Measurements from ENCODE around the gene CHCHD6.

The CHCHD6 gene

DNA sequence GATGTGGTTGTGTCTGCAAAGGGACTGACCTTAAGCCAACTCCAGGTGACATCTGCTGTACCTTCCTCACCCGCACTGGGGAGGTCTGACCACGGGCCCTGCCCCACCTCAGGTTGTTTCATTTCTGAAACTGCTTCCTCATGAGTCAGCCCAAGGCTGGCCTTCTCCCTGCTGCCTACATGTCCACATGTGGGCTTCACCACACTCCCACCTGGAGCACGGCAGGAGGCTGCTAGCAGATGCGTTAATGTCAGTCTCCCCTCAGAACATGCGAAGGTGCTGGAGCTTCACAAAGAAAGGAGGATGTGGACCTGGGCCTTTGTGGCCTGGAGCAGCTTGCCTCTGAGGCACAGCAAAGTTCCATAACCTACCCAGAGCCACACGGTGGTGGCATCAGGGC, 209.5 kb downstream of the CHCHD6 start:
- DNase-seq (ENCODE audit: extremely low spot score) = no peak
- CTCF ChIA-PET = interaction anchor here (0.6 kb wide), 1 partner anchor 14 kb away, joined by 3 read pairs; no protein-coding TSS in a partner anchor

DNA sequence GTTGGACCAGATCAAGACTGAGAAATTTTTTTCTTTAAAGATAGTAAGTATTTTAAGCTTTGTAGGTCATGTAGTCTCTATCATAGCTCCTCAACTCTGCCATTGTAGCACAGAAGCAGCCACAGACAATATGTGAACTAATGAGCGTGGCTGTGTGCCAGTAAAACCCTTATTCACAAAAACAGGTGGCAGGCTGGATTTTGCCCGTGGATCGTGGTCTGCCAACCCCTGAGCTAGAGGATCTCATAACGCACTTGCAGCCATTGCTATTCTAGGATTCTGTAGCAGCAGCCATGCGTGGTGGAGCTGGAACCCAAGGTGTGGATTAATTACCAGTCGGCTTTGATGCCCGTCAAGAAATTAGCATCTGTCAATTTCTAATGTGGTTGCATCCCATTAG, 210.2 kb downstream of the CHCHD6 start:
- CTCF ChIA-PET = no interaction called here
- DNase-seq (ENCODE audit: extremely low spot score) = no peak
- POLR2A ChIA-PET = no interaction called here

More for the DNA sequence above, 209.5 kb downstream of the CHCHD6 start:
- POLR2A ChIA-PET = no interaction called here
- TF ChIP-seq ELF4 (IDR thresholded peaks at IDR 0.05) = no peak
- TF ChIP-seq SUZ12 (IDR thresholded peaks at IDR 0.05) = no peak
- TF ChIP-seq ARNT (IDR thresholded peaks at IDR 0.05) = no peak
- no peak for TF ChIP-seq LEF1 (IDR thresholded peaks at IDR 0.05; ENCODE audit: borderline replicate concordance)
- TF ChIP-seq FOXM1 (IDR thresholded peaks at IDR 0.05; ENCODE audit: borderline replicate concordance) = no peak
- no peak for TF ChIP-seq L3MBTL2 (conservative IDR thresholded peaks at IDR 0.05)
- no peak for TF ChIP-seq HDGF (IDR thresholded peaks at IDR 0.05; ENCODE audit: borderline replicate concordance)
- TF ChIP-seq SP1 (IDR thresholded peaks at IDR 0.05) = no peak
- TF ChIP-seq BHLHE40 (IDR thresholded peaks at IDR 0.05; ENCODE audit: borderline replicate concordance) = no peak
- TF ChIP-seq FOXA1 (IDR thresholded peaks at IDR 0.05) = no peak
- no peak for TF ChIP-seq FOXK2 (IDR thresholded peaks at IDR 0.05)
- TF ChIP-seq, protein P1, sequence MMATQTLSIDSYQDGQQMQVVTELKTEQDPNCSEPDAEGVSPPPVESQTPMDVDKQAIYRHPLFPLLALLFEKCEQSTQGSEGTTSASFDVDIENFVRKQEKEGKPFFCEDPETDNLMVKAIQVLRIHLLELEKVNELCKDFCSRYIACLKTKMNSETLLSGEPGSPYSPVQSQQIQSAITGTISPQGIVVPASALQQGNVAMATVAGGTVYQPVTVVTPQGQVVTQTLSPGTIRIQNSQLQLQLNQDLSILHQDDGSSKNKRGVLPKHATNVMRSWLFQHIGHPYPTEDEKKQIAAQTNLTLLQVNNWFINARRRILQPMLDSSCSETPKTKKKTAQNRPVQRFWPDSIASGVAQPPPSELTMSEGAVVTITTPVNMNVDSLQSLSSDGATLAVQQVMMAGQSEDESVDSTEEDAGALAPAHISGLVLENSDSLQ (IDR thresholded peaks at IDR 0.05) = no peak
- TF ChIP-seq CTBP1 (IDR thresholded peaks at IDR 0.05; ENCODE audit: borderline replicate concordance) = no peak
- no peak for TF ChIP-seq NFRKB (IDR thresholded peaks at IDR 0.05)
- no peak for TF ChIP-seq ZNF384 (IDR thresholded peaks at IDR 0.05)
- no peak for TF ChIP-seq TARDBP (IDR thresholded peaks at IDR 0.05)

DNA sequence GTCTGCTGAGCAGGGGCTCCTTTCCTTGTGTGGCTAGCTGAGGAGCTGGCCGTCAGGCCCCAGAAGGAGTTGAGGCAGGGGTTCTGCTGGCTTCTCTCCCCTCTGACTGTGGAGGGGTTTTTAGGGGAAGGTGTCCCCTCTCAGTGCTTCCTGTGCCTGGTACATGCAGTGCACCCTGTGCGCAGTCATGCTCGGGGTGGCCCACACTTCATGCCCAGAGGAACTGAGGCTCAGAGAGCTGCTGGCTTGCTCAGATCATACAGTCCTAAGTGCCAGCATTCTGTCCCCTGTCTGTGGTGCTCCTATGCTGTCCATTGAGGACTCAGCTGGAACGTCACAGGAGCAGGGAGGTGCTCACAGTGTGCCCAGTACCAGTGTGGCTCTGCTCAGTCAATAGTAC, 211.0 kb downstream of the CHCHD6 start:
- ChIA-PET POLR2A (no interaction called here), CTCF (no interaction called here)
- TF ChIP-seq SP1 (IDR thresholded peaks at IDR 0.05) (no peak), FOXK2 (IDR thresholded peaks at IDR 0.05) (no peak), CTBP1 (IDR thresholded peaks at IDR 0.05; ENCODE audit: borderline replicate concordance) (no peak), SUZ12 (IDR thresholded peaks at IDR 0.05) (no peak), FOXA1 (IDR thresholded peaks at IDR 0.05) (no peak), TARDBP (IDR thresholded peaks at IDR 0.05) (no peak), ELF4 (IDR thresholded peaks at IDR 0.05) (no peak), LEF1 (IDR thresholded peaks at IDR 0.05; ENCODE audit: borderline replicate concordance) (no peak), ZNF384 (IDR thresholded peaks at IDR 0.05) (no peak), BHLHE40 (IDR thresholded peaks at IDR 0.05; ENCODE audit: borderline replicate concordance) (no peak), ARNT (IDR thresholded peaks at IDR 0.05) (no peak), NFRKB (IDR thresholded peaks at IDR 0.05) (no peak), L3MBTL2 (conservative IDR thresholded peaks at IDR 0.05) (no peak), HDGF (IDR thresholded peaks at IDR 0.05; ENCODE audit: borderline replicate concordance) (no peak), FOXM1 (IDR thresholded peaks at IDR 0.05; ENCODE audit: borderline replicate concordance) (no peak)
- TF ChIP-seq, protein P1 (IDR thresholded peaks at IDR 0.05) = no peak
- no peak for DNase-seq (ENCODE audit: extremely low spot score)

More for the DNA sequence above, 210.2 kb downstream of the CHCHD6 start:
- TF ChIP-seq FOXA1 (IDR thresholded peaks at IDR 0.05) (no peak), ARNT (IDR thresholded peaks at IDR 0.05) (no peak), SUZ12 (IDR thresholded peaks at IDR 0.05) (no peak), L3MBTL2 (conservative IDR thresholded peaks at IDR 0.05) (no peak), TARDBP (IDR thresholded peaks at IDR 0.05) (no peak), LEF1 (IDR thresholded peaks at IDR 0.05; ENCODE audit: borderline replicate concordance) (no peak), HDGF (IDR thresholded peaks at IDR 0.05; ENCODE audit: borderline replicate concordance) (no peak), ZNF384 (IDR thresholded peaks at IDR 0.05) (no peak), NFRKB (IDR thresholded peaks at IDR 0.05) (no peak), FOXK2 (IDR thresholded peaks at IDR 0.05) (no peak), ELF4 (IDR thresholded peaks at IDR 0.05) (no peak), SP1 (IDR thresholded peaks at IDR 0.05) (no peak), BHLHE40 (IDR thresholded peaks at IDR 0.05; ENCODE audit: borderline replicate concordance) (no peak), FOXM1 (IDR thresholded peaks at IDR 0.05; ENCODE audit: borderline replicate concordance) (no peak), CTBP1 (IDR thresholded peaks at IDR 0.05; ENCODE audit: borderline replicate concordance) (no peak)
- TF ChIP-seq, protein P1 (IDR thresholded peaks at IDR 0.05) = no peak

DNA sequence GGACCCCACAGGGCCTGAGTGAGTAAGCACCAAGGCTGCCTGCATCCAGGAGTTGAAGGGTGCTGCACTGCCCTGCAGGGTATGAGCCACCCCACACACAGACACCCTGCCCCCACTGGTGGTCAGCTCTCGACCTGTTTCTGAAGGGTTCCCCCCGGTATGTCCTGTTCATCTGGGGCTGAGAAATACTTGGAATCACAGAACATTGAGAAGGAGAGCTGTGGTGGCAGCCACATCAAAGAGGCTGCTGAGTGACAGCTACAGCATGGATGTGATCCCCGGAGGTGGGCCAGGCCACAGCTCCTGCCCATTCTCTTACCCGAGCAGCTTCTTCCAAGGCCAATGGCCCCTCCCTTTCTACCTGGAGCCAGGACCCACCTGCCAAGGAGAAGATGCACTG, 212.5 kb downstream of the CHCHD6 start:
- CTCF ChIA-PET = no interaction called here
- POLR2A ChIA-PET = no interaction called here
- no peak for DNase-seq (ENCODE audit: extremely low spot score)
- TF ChIP-seq BHLHE40 (IDR thresholded peaks at IDR 0.05; ENCODE audit: borderline replicate concordance) = no peak

DNA sequence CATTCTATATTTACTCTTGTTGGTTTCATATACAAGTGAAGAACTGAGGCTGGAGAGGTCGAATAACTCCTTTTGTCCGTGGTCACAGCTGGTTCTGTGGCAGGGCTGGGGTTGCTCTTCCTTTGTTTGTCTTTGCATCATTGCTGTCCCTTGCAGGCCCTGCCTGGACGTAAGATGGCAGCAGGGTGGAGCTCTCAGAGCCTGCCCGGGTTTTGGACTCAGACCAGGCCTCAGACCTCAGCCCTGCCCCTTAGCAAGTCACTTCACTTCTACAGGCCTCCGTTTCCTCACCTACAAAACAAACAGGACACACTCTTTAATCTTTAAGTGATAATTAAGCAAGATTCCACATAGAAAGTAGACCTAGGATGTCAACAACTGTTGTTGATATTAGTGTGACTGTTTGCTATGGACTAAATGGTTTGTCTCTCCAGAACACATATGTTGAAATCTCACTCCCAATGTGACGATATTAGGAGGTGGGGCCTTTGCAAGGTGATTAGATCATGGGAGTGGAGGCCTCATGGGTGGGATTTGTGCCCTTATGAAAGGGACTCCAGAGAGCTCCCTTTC, 213.3 kb downstream of the CHCHD6 start:
- ChIA-PET CTCF (no interaction called here), POLR2A (no interaction called here)
- no peak for TF ChIP-seq CTBP1 (IDR thresholded peaks at IDR 0.05; ENCODE audit: borderline replicate concordance)
- TF ChIP-seq SUZ12 (IDR thresholded peaks at IDR 0.05) = no peak
- TF ChIP-seq FOXA1 (IDR thresholded peaks at IDR 0.05) = no peak
- TF ChIP-seq, protein P1 (IDR thresholded peaks at IDR 0.05) = no peak
- TF ChIP-seq FOXK2 (IDR thresholded peaks at IDR 0.05) = no peak
- no peak for TF ChIP-seq BHLHE40 (IDR thresholded peaks at IDR 0.05; ENCODE audit: borderline replicate concordance)
- TF ChIP-seq LEF1 (IDR thresholded peaks at IDR 0.05; ENCODE audit: borderline replicate concordance) = no peak
- no peak for TF ChIP-seq HDGF (IDR thresholded peaks at IDR 0.05; ENCODE audit: borderline replicate concordance)
- TF ChIP-seq SP1 (IDR thresholded peaks at IDR 0.05) = no peak
- TF ChIP-seq ZNF384 (IDR thresholded peaks at IDR 0.05) = no peak
- no peak for TF ChIP-seq ELF4 (IDR thresholded peaks at IDR 0.05)
- no peak for TF ChIP-seq NFRKB (IDR thresholded peaks at IDR 0.05)
- no peak for TF ChIP-seq L3MBTL2 (conservative IDR thresholded peaks at IDR 0.05)
- TF ChIP-seq ARNT (IDR thresholded peaks at IDR 0.05) = no peak
- TF ChIP-seq TARDBP (IDR thresholded peaks at IDR 0.05) = no peak
- TF ChIP-seq FOXM1 (IDR thresholded peaks at IDR 0.05; ENCODE audit: borderline replicate concordance) = no peak
- no peak for DNase-seq (ENCODE audit: extremely low spot score)

Data from HEK293T (cell line).